DMS114 treated with DMSO at 0.1 percent for 48 hours (cell line): ENCODE data around the gene GRK5.

ENCODE experiments used
- DNase-seq: peaks from one replicate; lab custom pipeline; 2025; ENCODE audit not compliant: unreplicated experiment; lab: John Stamatoyannopoulos, UW

GRK5 gene

DNA sequence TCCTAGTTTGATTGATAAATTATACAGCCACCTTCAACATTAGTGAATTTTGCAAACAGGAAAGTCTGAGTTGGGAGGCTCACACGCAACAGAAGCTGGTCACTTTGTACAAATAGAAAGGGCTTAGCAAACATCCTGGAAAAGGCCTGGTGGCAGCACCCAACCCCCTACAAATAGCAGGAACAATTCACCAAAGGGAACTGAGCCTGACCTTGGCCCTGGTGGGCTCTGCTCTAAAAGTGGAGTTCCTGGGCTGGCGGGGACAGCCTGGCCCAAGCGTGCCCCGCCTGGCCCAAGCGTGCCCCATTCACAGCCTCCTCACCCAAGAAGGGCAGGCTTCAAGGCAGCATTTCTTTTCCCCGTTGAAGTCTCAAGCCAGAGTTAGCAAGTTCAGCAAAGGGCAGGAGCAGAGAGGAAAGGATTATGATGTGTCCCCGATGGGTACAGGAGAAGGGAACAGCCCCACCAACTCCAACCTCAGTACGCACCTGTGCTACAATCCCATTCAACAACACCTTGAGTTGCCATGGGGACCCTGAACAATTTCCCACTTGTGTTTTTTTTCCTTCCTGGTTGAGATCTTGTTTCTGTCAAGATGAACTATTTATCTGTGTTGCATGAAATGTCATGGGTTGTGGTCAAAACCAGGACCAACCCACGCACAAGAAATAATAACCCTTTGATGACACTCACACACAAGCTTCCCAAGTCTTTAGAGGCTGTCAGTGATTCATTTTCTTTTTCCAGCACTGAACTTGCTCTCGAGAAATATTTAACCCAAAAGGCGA is 291.7 kb downstream of the GRK5 start:
- no peak for DNase-seq

DNA sequence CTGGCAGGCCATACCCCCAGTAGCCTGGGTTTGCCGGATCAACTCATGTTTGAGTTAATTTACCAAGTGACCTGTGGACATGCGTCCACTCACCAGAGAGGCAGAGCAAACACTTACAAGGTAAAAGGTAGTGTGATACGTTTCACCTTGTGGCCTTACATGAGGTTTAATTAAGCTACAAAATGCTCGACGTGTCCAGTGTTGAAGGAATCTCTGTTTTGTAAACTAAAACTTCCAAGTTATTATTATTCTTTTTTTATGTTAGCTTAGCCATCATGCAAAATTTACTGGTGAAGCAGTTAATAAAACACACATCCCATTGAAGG is 292.3 kb downstream of the GRK5 start:
- no peak for DNase-seq

DNA sequence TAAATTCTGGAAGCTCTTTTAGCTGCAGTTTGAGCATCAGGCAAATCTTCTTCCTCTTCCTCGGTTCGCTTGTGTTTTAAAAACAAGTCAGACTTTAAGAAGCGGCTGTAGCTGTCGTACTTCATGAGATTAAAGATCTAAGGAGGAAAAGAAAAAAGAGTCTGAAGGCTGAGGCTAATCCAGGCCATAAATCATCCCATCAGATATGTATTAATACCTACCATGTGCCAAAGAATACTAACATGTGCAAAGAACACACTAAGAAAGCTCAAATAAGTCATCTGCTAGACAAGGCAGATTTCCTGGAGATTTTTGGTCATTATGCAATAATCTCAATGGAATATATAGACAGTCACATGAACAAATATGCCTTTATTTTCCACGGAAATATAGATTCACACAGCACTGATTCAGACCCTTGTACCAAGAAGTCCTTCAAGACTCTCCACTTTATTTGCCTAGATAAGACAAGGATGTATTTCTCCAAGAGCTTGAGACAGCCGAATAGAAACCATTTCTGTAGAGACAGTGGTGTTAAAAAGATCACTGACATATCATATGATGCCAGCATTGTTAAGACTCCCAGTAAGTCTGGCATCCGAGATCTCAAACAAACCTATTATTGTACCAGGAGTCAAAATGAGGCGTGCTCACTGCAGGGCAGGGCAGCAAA is 292.9 kb downstream of the GRK5 start:
- no peak for DNase-seq

DNA sequence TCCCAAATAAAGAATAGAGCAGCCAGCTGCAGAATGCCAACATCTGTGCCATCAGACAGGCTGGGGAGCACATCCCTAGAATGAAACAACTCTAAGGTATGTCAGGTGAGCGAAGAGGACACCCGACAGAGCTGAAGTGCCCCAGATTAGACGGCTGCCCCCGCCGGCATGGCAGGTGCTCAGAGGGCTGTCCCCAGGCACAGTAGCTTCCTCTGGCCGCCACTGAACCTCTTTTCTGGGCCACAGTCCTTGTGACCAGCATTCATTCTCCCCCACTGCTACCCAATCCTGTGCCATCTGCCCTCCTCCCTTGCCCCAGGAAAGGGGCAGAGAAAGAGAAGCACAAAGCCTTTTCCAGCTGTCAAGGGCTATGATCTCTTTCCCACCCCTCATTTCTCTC is 293.4 kb downstream of the GRK5 start:
- DNase-seq: no peak

DNA sequence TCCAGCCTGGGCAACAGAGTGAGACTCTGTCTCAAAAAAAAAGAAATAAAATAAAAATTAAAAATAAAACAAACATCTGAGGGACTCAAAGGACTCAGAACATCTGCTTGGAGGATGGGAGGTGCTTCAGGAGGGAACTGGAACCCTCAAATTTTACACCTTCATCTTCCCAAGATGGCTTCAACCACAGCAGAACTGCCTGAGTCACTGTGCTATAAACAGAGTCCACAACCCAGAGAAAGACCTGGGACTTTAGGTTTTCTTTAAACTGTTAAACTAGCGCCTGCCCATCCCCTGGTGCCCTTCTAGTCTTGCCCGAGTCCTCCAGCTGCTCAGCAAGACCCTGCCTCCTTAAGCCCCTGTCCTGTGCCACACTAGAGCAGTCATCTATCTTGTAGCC is 294.3 kb downstream of the GRK5 start:
- no peak for DNase-seq

DNA sequence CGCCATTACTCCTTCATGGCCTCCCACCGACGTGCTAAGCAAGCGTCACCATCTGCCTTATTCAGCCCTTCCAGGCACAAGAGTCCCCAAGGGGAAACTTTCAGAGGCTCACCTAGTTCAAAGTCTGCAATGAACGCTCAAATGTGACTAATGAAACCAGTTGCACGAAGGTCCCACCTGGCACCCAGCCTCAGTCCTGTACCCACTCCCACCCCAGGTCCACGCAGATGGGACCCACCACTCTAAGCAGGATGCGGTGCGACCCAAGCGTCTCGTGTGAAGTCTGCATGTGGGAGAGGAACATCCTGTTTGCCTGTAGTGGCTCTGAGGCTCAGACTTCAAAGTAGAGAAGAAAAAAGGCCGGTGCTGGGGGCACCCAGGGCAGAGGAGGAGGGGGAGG is 294.8 kb downstream of the GRK5 start:
- DNase-seq: no peak

DNA sequence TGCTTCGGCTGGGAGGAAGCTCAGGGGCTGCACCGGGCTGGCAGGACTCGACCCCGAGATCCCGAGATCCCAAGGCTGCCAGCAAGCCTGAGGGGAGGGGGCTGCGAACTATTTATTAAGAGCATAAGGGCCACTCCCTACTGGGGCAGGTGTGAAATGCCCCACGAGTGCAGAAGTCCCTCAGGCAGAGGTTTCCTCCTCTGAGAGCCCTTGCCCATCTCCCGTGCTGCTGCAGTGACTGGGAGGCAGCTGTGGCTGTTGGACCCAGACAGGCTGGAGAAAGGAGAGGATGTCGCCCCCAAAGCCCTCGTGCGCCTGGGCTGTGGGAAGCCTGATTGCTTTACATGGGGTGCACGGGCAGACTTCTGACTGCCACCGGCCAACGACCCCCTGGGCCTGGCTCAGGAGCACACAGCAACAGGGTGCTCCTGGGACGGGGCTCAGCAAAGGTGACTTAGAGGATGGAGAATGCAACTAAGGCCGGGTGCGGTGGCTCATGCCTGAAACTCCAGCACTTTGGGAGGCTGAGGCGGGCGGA is 295.3 kb downstream of the GRK5 start:
- no peak for DNase-seq

DNA sequence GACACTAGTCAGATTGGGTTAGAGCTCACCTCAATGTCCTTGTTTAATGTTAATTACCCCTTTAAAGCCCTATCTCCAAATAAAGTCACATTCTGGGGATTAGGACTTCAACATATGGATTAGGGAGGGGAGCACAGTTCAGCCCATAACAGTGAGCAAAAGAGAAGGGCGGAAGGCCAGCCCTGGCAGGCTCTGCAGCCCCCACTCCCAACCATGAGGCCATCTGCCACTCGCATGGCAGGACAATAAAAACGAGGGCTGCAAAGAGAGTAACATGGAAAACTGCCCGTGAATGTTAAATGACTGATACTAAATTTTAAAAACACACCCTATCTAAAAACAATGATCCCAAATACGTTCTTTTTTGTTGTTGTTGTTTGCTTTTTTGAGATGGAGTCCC is 296.4 kb downstream of the GRK5 start:
- DNase-seq: no peak

DNA sequence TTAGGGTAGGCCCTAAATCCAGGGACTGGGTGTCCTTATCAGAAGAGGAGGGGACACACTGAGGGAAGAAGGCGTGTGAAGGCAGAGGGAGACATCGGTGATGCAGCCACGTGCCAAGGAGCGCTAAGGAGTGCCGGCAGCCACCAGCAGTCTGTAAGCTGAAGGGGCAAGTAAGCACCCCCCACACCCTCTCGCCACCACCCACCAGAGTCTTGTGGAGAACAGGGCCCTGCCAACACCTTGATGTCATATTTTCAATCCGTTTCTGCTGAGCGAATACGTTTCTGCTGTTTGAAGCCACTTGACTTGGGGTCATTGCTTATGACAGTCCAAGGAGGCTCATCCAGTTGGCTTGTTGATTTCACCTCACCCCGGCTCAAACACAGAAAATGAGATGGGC is 297.3 kb downstream of the GRK5 start:
- no peak for DNase-seq

DNA sequence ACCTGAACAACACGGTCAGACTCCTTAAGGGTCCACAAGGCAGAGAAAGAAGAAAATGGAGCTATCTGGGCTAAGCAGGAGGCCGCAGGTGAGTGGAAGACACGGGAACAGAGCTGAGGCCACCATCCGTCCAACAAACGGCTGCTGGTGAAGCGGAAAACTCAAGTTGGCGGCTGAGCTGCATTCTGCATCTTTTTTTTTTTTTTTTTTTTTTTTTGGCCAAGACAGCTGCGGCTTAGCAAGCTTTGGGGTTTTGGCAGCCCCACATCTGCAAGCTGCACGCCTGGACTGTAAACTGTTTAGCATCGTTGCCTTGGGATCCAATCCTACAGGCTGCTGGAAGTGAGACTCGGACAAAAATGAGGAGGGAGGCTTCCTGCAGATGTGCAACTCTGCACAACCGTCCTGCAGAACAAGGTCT is 297.8 kb downstream of the GRK5 start:
- no peak for DNase-seq
